Erythroblast (primary cell): Measurements from ENCODE around the gene SRGAP3.

Experiments
- DNase-seq, 2 experiments: peaks; one replicate each; lab custom pipeline; 2025; lab: John Stamatoyannopoulos, UW
- GATA1 ChIP-seq: IDR thresholded peaks from 2 replicates; pipeline ENCODE4 v1.6.1; 2011; ENCODE audit warnings: low read depth, mild to moderate bottlenecking, control low read depth, low read length, moderate library complexity
- POLR2A ChIP-seq: IDR thresholded peaks from 2 replicates; pipeline ENCODE4 v1.6.1; 2011; ENCODE audit warnings: mild to moderate bottlenecking, low read length

SRGAP3 gene

DNA sequence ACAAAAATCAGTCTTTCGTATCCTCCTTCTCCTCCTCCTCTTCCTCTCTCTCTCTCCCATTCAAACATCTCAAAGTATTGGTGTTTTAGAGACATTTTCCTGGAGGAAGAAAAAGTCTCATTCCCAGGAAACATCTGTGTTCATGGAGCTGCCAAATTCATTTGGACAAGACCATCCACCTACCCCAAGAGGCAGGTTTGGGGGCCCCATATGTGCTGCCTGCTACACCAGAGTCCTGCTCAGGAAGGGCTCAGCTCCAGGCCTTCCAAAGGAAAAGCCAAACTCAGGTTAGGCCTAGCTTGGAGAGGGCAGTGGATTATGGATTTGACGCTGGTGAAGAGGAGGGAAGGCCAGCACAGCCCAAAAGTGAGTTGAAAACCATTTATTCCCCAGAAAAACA lies 131.2 kb downstream of the SRGAP3 start:
- TF ChIP-seq GATA1 = no peak
- TF ChIP-seq POLR2A = no peak

DNA sequence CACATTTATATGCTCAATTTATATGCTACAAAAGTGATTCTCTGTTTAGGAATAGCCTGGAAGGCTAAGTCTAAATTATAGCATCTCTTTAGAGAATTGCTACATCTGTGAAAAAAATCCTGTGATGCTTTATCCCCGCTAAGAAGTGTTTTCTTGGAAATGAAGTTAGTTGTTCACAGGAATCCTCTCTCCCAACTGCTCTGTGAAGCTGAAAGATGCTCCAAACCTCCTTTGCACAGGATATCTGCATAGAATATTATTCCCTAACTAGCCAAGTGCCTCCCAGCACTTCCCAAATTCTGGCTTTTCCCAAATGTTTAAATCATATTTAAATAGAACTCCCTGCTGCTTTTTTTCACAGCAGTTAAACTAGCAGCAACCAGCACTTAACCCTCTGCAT lies 132.2 kb downstream of the SRGAP3 start:
- DNase-seq = no peak
- TF ChIP-seq POLR2A (no peak), GATA1 (no peak)

More for the DNA sequence above, 131.2 kb downstream of the SRGAP3 start:
- DNase-seq = no peak

DNA sequence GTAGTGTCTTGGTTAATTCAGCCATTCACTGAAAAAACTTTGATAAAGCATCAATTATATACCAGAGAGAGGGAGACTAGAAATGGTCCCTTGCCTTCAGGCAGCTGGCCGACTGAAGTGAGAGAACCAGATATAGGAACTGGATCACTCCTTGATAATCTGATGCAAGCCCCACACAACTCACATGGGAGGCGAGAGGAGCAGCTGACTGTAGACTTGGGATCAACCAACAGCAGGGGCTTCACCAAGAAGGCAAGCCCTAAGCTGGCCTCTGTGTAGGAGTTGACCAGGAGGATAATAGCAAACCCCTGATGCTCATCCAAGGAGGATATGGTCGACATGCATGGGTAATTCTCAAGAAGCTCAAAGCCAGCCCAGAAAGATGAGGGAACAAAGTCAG lies 133.1 kb downstream of the SRGAP3 start:
- no peak for TF ChIP-seq GATA1
- TF ChIP-seq POLR2A = no peak

DNA sequence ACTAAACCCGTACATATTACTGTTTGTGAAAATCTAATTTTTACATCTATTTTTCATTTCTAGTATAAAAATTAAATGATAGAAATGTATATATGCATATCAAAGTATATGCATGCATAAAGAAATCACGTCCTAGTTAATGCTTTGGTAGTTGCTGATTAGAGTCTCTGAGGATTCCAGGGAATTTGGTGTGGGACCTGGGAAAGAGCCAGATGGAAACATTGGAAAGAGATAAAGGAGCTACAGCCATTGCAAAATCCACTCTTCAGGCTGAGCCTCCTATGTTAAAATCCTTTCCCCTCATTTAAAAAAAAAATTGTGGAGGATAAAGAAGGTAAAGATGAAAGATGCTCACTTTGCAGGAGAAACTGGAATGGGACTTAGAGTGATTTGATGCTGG lies 134.1 kb downstream of the SRGAP3 start:
- TF ChIP-seq GATA1 (no peak), POLR2A (no peak)
- no peak for DNase-seq

More for the DNA sequence above, 133.1 kb downstream of the SRGAP3 start:
- no peak for DNase-seq

DNA sequence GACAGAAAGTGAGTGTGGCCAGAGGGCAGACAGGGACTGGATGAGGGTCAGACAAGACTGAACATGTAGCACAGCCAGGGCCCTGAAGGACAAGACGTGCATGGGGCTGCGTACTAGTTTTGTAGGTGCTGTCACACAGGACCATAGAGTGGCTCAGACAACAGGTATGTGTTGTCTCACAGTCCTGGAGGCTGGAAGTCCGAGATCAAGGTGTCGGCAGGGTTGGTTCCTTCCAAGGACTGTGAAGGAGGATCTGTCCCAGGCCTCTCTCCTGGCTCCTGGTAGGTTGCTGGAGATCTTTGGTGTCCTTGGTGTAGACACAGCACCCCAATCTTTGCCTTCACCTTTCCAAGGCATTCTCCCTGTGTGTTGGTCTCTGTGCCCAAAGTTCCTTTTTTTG lies 136.4 kb downstream of the SRGAP3 start:
- DNase-seq = no peak

DNA sequence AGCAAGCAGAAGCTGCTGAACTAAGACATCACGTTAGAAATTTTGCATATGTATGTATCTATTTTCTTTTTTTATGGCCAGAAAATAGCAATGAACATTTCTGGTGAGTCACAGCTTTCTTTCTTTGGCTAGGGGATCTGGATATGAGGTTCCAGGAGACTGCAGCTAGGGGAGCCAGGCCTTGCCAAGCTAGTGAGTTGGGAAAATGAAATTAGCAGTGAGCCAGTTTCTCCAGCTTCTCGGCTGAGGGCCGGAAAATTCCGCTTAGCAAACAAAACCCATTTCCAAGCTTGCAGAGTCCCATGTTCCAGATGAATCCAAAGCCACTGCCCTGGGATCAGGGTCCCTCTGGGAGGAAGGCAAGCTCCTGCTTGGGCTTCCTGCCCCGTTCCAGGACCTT lies 137.6 kb downstream of the SRGAP3 start:
- DNase-seq = no peak
- TF ChIP-seq POLR2A (no peak), GATA1 (no peak)

More for the DNA sequence above, 136.4 kb downstream of the SRGAP3 start:
- TF ChIP-seq POLR2A (no peak), GATA1 (no peak)

DNA sequence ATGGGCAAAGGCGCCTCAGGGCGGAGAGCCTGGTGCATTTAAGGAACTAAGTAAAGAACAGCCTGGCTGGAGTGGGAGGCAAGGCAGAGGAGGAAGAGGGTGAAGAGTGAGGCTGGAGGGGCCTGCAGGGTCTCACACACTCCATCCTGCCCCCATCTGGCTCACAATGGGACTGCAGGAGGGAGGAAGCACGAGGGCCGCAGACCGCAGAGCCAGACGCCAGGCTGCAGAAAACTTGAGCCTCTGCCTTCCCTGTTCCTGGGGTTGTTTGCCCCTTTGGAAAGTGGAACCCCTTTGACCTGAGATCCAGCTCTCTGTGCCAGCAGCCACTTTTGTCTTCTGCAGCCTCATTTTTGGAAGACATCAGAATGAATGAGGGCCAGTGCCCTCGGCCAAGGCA lies 138.0 kb downstream of the SRGAP3 start:
- DNase-seq = peak in 1 of 2 experiments; percentile 5
- TF ChIP-seq POLR2A (no peak), GATA1 (no peak)

DNA sequence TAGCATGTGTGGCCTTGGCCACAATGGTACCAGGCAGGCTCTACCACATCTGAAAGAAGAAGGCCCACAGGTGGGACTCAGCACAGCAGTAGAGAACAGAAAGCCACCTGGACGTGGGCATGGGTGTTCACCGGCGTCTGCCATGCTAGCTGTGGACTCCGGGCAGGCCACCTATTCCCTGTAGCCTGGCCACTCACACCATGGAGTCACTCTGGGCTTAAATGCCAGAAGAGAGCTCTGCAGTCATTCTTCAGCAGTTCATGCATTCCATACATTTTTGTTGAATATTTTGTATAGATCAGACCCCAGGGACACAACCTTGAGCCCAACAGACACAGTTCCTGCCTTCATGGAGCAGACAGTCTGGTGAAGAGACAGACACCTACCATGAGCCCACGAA lies 138.6 kb downstream of the SRGAP3 start:
- no peak for DNase-seq
- no peak for TF ChIP-seq GATA1
- no peak for TF ChIP-seq POLR2A

DNA sequence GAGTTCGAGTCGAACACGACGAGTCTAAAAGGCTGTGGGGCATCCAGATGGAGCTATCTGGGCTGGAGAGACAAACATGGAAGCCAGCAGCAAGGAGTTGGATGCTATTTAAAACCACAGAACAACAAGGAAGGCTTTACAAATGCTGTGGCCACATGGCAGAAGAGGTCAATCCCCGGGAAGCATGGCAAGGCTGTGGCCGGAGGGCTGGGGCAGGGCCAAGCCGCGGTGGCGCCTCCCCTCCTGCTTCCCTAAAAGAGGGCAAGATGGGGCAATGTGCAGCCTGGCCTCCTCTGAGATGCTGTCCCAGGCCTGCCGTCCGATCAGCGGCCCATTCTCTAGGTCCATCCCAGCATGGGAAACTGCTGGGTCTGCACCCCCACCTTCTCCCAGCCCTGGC lies 139.1 kb downstream of the SRGAP3 start:
- DNase-seq = no peak

DNA sequence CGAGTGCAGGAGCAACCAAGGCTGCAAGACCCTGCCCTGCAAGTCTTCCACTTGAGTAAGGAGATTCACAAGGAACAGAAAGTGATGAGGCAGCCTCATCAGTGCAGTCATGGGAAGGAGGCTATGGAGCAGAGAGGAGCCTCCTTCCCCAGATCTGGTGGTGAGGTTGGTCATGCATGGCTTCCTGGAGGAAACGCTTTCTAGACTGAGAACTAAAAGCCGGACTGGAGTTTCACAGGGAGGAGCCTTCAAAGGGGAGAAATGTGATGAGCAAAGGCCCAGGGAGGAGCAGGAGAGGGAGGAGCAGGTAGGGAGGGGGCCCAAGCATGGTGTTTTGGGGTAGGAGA lies 139.9 kb downstream of the SRGAP3 start:
- DNase-seq = no peak

More for the DNA sequence above, 139.1 kb downstream of the SRGAP3 start:
- TF ChIP-seq POLR2A (no peak), GATA1 (no peak)

DNA sequence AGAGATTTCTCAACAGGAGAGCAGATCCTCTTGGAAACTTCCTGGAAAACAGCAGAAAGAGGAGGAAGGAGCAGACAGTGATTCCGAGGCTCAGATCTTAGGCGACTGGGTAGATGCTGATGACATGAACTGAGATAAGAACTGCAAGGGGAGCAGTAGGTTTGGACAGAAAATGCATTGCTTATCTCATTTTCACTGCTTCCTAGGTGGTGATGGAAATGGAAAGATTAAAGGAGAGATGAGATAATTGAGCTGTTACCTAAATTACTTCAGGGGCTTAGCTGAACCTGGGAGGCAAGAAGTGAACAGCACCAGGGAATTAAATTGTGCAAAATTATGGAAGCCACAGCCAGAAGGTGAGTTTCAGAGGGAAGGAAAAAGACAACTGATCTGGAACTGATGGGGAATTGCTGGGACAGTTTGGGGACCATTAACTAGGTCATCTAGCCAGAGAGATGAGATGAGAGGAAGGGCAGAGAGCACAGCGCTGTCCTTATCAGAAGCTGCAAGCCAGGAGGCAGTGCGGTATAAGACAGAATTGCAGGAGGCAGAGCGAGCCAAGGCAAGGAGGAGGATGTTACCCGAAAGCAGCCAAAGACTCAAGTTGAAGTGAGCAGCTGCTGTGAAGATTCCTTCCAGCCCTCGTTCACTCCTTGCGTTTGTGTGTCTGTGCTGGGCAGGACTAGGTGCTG lies 140.4 kb downstream of the SRGAP3 start:
- DNase-seq = peak in 1 of 2 experiments; percentile 3
- TF ChIP-seq GATA1 (no peak), POLR2A (no peak)

More for the DNA sequence above, 139.9 kb downstream of the SRGAP3 start:
- TF ChIP-seq GATA1 (no peak), POLR2A (no peak)

DNA sequence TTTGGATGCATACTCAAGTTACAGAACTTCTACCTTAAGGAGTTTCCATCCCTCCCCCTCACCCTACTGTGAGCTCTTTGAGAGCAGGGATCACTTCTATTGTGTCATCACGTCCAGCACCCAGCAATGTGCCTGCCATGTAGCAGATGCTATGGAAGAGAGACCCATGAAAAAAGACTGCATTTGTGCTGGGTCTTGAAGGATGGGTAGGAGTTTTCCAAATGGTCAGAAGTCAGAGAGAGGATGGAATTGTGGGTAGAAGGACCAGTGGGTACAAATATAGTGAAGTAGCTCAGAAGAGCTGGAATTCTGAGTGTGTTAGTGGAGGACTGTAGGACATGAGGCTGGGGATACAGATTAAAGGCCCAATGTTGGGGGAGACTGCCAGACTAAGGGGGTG lies 141.7 kb downstream of the SRGAP3 start:
- no peak for DNase-seq
- no peak for TF ChIP-seq POLR2A

DNA sequence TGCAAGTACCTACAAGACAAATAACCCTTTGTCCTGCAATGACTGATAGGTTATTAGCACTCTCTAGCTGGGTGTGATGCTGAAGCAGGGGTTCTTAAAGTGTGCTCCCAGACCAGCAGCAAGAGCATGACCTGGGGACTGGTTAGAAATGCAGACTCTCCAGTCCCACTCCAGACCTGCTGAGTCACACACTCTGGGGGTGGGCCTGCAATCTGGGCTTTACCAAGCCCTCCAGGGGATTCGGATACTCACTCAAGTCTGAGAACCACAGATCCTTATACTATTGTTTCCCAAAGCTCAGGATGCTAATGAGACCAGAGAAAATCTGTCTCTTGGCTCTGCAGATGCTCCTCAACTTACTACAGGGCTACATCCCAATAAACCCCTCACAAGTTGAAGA lies 144.0 kb downstream of the SRGAP3 start:
- TF ChIP-seq GATA1 = no peak
- no peak for TF ChIP-seq POLR2A
- DNase-seq = no peak

DNA sequence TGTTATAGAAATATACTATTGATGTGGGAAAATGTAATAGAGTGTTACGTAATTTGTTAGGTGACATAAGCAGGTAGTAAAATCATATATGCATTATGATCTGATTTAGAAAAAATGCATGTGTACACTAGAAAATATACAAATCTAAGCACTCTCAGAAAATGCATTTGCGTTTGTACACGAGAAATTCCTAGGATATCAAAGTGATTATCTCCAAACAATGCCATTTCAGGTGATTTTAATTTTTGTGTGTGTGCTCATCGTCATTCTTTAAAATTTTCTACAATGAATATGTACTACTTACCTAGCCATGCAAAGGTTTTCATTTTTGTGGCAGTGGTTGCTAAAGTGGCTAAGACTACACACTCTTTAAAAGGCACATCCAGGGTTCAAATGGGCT lies 145.3 kb downstream of the SRGAP3 start:
- DNase-seq = no peak

DNA sequence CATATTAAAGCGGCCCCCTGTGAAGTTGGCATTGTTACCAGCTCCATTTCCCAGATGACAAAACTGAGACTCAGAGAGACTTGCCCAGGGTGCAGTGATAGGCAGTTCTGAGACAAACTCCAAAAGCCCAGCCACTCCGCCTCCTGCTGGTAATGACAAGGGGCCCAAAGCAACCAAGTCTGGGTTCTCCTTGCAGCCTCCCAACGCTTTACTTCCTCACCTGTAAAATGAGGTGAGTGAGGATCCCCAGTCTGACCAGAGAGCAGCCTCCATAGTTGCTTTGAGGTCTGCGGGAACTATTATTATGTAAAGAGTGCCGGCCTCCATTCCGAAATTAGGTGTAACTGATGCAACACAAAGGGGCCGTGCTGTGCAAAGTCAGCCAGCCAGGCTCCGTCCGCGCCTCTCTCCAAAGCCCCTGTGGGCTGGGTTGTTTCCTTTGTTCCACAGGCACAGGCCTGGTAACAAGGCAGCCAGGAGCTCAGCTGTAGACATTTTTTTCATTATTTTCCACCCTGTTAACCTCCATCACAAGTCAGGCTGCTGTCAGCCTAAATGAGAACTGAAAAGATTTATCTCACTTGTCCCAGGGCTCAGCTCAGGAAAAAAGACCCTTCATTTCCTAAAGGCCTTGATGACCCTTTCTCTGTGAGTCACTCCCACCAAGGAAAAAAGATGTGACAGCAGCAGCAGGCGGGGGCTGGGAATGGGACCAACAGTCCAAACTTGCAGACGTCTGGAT lies 147.0 kb downstream of the SRGAP3 start:
- TF ChIP-seq POLR2A (no peak), GATA1 (no peak)
- no peak for DNase-seq

More for the DNA sequence above, 145.3 kb downstream of the SRGAP3 start:
- no peak for TF ChIP-seq GATA1
- TF ChIP-seq POLR2A = no peak
